HG02642 (cell line): ENCODE data around the gene SAMD13.

Source experiments
- ATAC-seq: cut with Tn5 transposase; IDR thresholded peaks from one replicate; pipeline ENCODE4 v1.9.1; 2021; ENCODE audit warnings: mild to moderate bottlenecking; ENCODE audit not compliant: unreplicated experiment, poor library complexity

The SAMD13 gene

DNA sequence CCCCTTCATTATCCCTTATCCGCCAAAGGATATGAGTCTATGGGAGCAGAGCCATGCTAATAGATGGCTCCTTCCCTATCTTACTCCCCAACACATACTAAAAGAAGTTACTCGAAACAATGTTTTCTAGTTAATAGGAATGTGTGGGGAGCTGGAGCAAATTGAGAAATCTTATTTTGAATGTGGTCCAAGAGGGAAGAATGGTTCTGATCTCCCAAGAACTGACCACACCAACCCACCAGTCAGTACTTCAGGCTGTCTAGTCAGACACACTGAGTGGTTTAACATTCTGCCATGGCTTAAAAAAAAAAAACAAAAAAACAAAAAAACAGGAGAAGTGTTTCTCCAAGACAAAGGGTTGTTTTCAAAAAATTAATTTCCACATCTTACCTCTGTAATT lies 65.3 kb downstream of the SAMD13 start:
- no peak for ATAC-seq

DNA sequence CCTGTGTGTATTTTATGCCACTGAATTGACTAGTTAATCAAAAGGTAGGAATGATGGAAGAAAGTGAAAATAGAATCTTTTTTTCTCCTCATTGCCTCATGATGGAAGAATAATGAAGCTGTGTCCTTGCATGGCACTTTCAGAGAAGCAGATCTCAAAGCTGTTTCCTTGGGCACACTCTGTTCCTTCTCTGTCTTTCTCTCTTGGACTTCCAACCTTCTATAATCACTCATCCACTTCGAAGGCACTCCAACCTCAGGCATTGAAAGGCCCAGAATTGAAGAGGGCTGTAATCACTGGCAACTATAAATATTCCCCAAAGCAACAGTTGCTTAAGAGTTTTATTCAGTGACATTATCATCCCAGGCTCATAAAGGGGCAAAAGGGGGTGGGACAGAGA lies 65.7 kb downstream of the SAMD13 start:
- no peak for ATAC-seq

GRCh38 chr1:84368441-84368840 lies 66.9 kb downstream of the SAMD13 start:
- no peak for ATAC-seq

DNA sequence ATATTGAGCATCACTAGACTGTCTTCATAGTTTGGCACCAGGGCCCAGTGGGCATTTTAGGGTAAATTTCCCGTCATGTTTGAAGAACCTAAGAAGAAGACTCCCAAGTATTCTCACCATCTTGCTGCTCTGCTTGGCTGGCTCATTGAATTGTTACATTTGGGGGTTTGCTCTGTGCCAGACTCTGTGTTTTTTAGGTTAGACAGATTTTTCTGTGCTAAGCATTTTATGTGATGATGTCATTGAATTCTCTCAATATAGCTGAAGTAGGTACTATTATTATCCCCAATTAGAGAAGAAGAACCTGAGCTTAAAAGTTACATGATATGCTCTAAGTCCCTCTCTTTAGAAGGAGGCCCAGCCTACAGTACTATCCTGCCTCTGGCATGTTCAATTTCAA lies 68.8 kb downstream of the SAMD13 start:
- ATAC-seq = no peak

DNA sequence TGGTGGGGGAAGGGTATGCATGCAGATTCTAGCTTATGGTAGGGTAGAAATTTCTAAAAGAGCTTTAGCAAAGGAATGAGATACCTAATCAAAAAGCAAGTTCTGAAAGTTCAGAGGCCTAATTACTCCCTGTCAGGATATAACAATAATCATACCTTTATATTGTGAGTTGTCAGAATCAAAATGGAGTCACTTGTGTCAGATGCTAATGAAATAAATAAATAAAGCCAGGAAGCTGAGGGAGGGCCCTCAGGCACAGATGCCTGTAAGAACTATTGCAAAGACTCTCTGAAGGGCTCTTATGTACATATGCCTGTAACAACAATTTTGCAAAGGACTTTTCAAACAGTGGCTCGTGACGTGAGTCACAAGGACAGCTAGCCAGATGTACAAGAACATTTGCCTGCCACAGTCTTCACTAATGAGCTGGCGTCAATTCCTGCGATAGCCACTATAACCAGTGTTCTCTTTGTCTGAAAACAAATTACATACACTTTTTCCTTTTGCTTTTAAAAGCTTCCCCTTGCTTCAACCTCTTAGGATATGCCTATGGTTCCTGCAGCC lies 69.4 kb downstream of the SAMD13 start:
- no peak for ATAC-seq

DNA sequence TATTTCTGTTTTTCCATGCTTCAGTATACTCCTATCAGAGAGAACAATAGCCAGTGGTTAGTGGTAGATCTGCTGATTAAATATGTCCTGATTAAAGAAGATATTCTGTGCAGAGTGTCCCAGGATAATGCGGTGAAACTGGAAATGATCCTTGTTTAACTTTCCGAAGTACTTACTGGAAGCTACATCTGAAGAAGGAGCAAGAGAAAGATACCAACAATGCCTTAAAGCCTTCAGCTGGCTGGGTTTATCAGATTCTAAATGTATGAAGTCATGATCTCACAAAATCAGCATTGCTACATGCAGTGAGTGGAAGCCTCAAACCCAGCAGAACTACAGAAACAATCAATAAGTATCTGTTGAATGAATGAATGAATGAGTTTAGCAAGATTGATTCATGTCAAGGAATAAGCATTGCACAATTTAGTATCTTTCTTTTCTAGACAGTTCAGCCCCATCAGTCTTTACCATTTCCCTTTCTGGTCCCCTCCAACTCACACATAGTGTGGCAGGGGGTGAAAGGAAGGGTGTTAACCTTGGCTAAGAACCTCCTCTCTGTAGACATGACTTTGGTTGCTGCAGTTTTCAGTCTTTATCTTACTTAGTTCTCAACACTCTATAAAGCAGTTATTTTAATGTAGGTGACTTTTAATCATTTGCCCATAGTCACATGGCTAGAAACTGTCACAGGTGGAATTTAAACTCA lies 72.1 kb downstream of the SAMD13 start:
- ATAC-seq = no peak

DNA sequence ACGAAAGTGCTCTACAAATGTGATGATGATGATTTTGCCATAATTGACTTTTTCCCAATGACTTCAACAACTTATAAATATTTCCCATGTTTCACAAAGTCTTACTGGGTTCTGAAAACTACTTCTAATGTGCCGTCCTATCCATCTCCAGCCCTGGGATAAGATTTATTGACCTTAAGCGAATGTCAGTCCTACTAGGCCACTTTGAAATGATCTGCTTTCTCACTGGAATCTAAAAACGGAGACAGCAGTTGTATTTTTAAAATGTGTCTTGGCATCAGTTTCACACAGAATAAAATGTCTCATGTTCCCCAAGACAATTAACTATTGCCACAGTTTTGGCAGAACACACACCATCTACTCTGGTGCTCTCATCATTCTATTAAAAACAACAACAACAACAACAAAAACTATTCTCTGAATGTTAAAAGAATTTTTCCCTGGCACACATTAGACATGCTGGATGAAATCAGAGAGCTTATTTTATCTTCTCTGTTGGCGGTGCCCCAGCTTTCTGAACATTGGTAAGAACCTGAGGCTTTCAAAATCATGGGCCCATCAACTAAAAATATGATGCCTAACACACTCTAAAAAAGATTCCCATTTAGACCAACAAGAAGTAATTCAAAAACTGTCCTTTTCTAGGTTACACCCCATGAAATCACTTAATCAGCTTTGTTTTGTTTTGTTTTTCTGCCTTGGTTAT lies 73.6 kb downstream of the SAMD13 start:
- ATAC-seq = no peak

DNA sequence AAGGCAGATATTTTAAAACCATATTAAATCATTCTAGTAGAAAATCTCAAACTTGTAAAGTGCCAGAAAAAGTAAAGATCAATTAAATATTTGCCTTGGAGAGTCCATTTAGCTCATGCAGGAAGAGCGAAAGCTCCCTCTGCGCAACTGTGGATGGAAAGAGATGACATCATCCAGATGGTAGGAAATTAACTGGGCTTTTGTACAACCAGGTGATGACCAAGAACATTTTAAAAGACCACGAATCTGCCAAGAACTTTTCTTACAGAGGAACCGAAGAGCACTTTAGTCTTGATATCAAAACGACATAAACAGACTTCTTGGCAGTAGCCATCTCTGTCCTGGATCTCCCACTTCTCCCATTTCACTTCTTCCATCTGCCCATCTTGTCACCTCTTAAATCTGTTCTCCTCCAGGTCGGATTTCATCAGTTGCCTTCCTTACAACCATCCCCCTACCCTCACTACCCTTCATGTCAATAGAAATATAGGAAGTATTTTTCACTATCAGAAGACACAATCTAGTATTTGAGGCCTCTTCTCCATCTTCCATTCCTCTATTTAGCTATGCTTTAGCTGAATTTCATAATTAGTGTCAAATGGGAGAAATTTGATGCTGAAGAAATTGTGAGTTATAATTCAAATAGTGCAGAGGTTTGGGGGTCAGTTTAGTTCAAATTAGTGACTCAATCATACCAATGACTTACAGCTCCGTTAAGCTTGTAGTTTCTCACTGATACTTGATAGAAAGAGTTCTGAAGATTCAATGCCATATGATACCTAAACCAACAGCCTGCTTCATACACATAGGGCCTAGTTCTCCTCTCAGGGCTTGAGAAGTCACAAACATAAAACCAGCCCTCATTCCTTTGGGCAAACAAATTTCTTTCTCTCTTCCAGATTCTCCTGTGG lies 74.7 kb downstream of the SAMD13 start:
- no peak for ATAC-seq

- no peak for ATAC-seq
These were observed 76.1 kb downstream of the SAMD13 start for GRCh38 chr1:84377480-84378095.

DNA sequence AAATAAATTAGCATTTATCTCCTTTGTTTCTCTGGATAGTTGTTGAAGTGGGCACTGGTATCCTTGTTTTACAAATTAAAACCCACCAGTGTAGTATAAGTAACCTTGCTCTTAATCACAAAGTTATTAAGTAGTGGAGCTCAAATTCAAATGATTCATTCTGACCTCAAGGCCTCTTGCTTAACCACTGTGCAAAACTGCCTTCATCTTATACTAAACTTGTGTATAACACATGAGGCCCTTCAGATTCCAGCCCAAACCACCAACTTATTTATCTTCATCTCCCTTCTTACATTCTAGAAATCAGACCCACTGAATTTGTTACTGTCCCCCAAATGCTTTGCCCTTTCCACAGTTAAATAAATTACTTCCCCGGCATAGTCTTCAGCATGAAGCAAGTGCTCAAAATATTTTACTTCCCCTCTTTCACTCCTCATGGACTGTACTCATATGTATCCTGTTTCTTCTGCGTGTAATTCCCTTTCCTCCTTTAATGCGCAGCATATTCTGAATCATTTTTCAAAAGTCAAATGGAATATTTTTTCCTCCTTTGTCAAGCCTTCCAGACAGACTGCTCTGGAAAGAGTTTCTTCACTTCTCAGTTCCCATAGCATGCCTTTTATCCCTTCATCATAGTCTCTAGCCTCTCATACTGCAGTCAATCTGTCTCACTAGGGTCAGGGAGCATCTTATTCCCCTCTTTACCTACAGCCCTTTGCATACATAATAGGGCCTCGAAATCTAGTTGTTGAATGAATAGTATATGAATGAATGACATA lies 77.8 kb downstream of the SAMD13 start:
- ATAC-seq = no peak

GRCh38 chr1:84379917-84380180 lies 78.3 kb downstream of the SAMD13 start:
- ATAC-seq = no peak

- no peak for ATAC-seq
These were observed 80.6 kb downstream of the SAMD13 start for GRCh38 chr1:84382127-84382526.

DNA sequence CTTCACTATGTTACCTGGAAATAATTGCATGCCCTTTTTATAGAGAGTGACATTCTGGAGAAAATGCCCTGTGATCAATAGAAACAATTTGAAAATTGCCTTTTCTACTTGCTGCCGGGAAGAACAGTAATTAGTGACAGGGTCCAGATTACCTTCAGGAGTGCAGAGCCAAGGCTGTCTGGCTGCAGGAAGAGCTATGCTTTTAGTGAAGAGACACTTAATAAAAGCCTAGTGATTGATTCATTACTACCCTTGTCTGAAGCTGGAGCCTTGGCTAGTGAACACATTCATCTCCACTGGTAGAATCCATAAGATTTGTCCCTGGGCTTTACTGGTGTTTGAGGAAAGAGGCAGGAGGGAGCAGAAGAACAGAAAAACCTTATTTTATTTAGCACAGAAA lies 83.8 kb downstream of the SAMD13 start:
- no peak for ATAC-seq

GRCh38 chr1:84386716-84387479 lies 85.4 kb downstream of the SAMD13 start:
- no peak for ATAC-seq

GRCh38 chr1:84387480-84388163 lies 86.1 kb downstream of the SAMD13 start:
- no peak for ATAC-seq

DNA sequence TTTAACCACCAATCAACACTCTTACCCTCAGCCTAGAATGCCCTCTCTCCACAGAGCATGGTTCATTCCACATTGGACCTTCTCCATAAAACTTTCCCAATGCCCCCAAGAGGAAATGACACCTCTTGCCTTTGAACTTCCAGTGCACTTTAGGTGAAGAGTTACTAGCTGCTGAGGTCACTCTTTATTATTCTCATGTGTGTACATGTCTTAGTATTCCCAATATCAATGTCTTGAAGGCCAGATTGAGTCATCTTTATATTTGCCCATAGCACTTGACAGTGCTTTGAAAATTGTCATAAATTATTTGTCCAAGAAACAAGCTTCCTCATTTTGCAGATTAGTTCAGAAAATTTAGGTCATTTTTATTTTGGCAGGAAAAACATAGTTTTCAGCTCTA lies 88.7 kb downstream of the SAMD13 start:
- ATAC-seq = no peak

DNA sequence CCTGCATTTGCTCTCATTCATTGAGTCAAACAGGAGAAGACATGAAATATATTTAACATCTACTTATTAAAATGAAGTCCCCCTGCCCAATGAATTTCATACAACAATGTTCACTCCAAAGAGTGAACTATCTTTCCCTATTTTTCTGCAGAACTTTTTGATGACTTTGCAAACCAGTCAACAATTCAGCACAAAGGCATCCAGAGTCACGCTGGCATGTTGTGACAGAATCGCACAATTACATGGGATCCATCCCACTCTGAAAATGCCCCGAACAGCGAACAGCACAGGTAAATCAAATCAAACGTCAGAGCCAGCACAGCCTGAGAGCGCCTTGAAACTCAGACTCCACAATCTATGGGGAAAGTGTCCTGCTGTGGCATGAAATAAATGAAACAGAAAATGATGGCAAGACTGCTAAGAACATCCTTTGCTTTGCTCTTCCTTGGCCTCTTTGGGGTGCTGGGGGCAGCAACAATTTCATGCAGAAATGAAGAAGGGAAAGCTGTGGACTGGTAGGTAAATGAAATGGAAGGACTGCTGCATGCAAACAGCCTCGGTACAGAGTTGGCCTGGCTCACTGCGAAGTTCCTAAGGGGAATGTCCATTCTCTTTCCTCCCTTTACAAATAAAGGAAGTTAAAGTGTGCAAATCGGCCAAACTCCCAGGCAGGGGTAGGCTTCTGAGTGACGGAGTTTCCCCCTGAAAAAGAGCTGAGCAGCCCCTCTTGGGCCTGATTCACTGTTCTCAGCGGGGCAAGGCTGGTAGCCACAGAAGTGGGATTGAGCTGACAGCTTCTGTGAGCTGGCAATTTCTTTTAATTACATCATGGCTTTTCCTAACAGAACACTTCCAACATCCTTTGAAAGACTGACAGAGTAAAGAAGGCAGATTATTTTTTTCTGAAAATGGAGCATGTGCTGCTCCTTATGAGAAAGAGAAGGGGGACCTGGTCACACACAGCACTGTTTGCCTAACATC lies 97.0 kb downstream of the SAMD13 start, which contains the start of gene DNASE2B:
DNASE2B (plus strand) TSS at position 310 of the 981 bp plus-strand sequence; CDS start at position 391, 81 bp downstream.
- ATAC-seq = no peak
